ENCODE measurements around the gene CHD2.

CHD2 gene

DNA sequence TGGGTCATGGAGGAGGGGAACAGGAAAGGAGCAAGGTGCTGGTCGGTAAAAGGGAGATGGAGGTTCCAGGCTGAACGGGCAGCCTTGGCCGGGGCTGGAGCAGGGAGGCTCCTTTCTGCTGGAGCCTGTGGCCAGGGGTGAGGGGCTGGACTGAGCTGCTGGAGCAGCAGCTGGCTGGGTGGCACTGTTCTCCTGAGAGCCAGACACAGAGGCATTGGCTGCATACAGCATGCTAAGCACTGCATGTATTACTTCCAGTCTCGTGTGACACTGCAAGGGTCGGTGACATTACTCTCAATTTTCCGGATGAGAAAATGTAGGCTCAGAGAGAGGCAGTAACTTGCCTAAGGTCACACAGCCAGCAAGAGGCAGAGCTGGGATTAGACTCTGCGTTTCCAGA lies 146.6 kb downstream of the CHD2 start:
- H4K91ac ChIP-seq (ENCODE audit: low read length), result no peak overlapping the region
- peaks cover 11% of the 10 kb centered on the region for H3K9me3 ChIP-seq (ENCODE audit: control insufficient read depth, low read length)
- H2BK15ac ChIP-seq (ENCODE audit: low read depth, poor library complexity, severe bottlenecking), result no peak overlapping the region
- DNase-seq, result no peak
- H4K8ac ChIP-seq (ENCODE audit: low read length), result no peak overlapping the region
- H2BK12ac ChIP-seq (ENCODE audit: low read length in 2 of 2), result no peak overlapping the region
- H3K27me3 ChIP-seq (ENCODE audit: control insufficient read depth in 1 of 2, insufficient read depth in 1 of 2, low read length in 2 of 2), result peaks cover 0 to 6% of the 10 kb centered on the region in 2 experiments
- H3K23ac ChIP-seq (ENCODE audit: low read length in 2 of 2), result no peak overlapping the region
- WGBS, result 70% methylated on average over 6 of the region's 7 CpGs
- H3K4me1 ChIP-seq (ENCODE audit: control insufficient read depth, insufficient read depth, low read depth, low read length), result peaks cover 2% of the 10 kb centered on the region
- H3K36me3 ChIP-seq (ENCODE audit: control insufficient read depth in 1 of 2, insufficient read depth in 2 of 2, low read depth in 1 of 2, low read length in 2 of 2), result peaks cover 0 to 56% of the 10 kb centered on the region in 2 experiments
- no peak overlapping the region for H2AK5ac ChIP-seq (ENCODE audit: low read length, severe bottlenecking)
- H3K4ac ChIP-seq (ENCODE audit: low read depth in 1 of 2, low read length in 2 of 2), result no peak overlapping the region
- no peak overlapping the region for H3K18ac ChIP-seq (ENCODE audit: low read depth in 1 of 2, low read length in 2 of 2)
- no peak overlapping the region for H2AFZ ChIP-seq (ENCODE audit: low read depth, low read length)
- no peak overlapping the region for H3K9ac ChIP-seq (ENCODE audit: low read length)
- no peak overlapping the region for H3K14ac ChIP-seq (ENCODE audit: low read length in 2 of 2)
- H3K27ac ChIP-seq (ENCODE audit: low read length, poor library complexity, severe bottlenecking), result no peak overlapping the region
- H2BK5ac ChIP-seq (ENCODE audit: low read depth, low read length, poor library complexity, severe bottlenecking), result no peak overlapping the region
- H3K4me2 ChIP-seq (ENCODE audit: low read length, poor library complexity, severe bottlenecking), result no peak overlapping the region
- no peaks in the 10 kb centered on the region for H3K79me1 ChIP-seq (replicated peaks; ENCODE audit: low read length, poor library complexity, severe bottlenecking)
- H2BK120ac ChIP-seq (ENCODE audit: low read depth, low read length), result no peak overlapping the region
- H3K4me3 ChIP-seq (ENCODE audit: insufficient read depth in 1 of 2, low read depth in 1 of 2, low read length in 2 of 2), result no peak overlapping the region

DNA sequence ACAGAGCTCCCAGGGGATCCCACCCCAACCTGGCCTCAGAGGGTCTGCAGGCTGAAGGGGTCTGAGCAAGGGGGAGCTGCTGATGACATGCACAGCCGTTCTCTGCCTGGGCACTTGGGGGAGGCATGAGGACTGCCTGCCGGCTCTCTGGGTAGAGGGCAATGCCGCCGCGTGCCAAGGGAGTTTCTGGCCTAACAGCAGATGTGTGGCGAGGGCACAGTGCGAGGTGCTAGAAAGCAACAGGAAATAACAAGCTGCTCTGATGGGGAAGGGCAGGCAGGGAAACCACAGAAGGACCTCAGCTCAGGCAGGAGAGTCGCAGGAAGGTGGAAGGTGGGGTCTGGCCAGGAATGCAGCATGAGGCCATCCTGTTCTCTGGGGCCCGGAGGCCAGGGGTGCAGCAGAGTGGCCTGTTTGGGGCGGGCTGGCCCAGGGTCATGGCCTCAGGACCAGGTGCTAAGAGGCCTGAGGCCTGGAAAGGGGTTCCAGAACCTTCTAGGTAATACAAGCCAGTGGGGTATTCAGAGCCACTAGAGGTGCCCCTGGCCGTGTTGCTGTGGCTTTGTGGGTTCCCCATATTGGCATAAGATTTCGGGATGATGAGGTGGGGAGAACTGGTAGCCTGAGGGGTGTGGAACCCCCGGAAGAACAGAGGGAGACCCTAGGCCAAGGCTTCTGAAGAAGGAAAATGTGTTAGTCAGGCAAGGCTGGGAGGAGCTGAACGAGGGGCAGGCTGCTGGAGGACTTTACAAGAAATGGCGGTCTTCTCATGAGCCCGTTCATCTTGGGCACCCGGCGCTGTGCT lies 147.7 kb downstream of the CHD2 start:
- Histone ChIP-seq H4K91ac (ENCODE audit: low read length) (no peak overlapping the region), H3K9ac (ENCODE audit: low read length) (no peak overlapping the region), H3K4me2 (ENCODE audit: low read length, poor library complexity, severe bottlenecking) (no peak overlapping the region), H2BK12ac (ENCODE audit: low read length in 2 of 2) (no peak overlapping the region), H3K9me3 (ENCODE audit: control insufficient read depth, low read length) (peaks cover 11% of the 10 kb centered on the region), H2AK5ac (ENCODE audit: low read length, severe bottlenecking) (no peak overlapping the region), H3K23ac (ENCODE audit: low read length in 2 of 2) (no peak overlapping the region), H2BK15ac (ENCODE audit: low read depth, poor library complexity, severe bottlenecking) (no peak overlapping the region), H2AFZ (ENCODE audit: low read depth, low read length) (no peak overlapping the region), H3K79me1 (replicated peaks; ENCODE audit: low read length, poor library complexity, severe bottlenecking) (no peaks in the 10 kb centered on the region), H2BK120ac (ENCODE audit: low read depth, low read length) (no peak overlapping the region), H3K4me3 (ENCODE audit: insufficient read depth in 1 of 2, low read depth in 1 of 2, low read length in 2 of 2) (no peak overlapping the region), H3K36me3 (ENCODE audit: control insufficient read depth in 1 of 2, insufficient read depth in 2 of 2, low read depth in 1 of 2, low read length in 2 of 2) (peaks cover 0 to 57% of the 10 kb centered on the region in 2 experiments), H3K4ac (ENCODE audit: low read depth in 1 of 2, low read length in 2 of 2) (no peak overlapping the region), H3K27ac (ENCODE audit: low read length, poor library complexity, severe bottlenecking) (no peak overlapping the region), H4K8ac (ENCODE audit: low read length) (no peak overlapping the region), H2BK5ac (ENCODE audit: low read depth, low read length, poor library complexity, severe bottlenecking) (no peak overlapping the region), H3K18ac (ENCODE audit: low read depth in 1 of 2, low read length in 2 of 2) (no peak overlapping the region), H3K4me1 (ENCODE audit: control insufficient read depth, insufficient read depth, low read depth, low read length) (peaks cover 2% of the 10 kb centered on the region), H3K27me3 (ENCODE audit: control insufficient read depth in 1 of 2, insufficient read depth in 1 of 2, low read length in 2 of 2) (peaks cover 0 to 6% of the 10 kb centered on the region in 2 experiments), H3K14ac (ENCODE audit: low read length in 2 of 2) (no peak overlapping the region)
- WGBS, result 86% methylated on average over 18 of the region's 18 CpGs
- DNase-seq, result no peak

DNA sequence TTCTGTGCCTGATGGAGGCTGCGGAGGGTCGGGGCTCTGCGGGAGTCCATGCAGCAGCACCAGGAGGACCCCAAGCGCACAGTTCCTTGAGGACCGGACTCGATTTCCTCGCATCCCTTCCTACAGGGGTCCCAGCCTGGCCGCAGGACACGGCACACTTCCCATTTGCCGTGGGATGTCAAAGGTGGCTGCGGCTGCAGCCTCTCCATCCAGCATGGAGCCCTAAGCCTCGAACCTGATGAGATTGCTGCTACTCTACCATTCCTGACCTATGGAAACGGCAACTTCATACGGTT lies 148.2 kb downstream of the CHD2 start:
- Histone ChIP-seq H3K9ac (ENCODE audit: low read length) (no peak overlapping the region), H3K23ac (ENCODE audit: low read length in 2 of 2) (no peak overlapping the region), H2BK15ac (ENCODE audit: low read depth, poor library complexity, severe bottlenecking) (no peak overlapping the region), H3K27ac (ENCODE audit: low read length, poor library complexity, severe bottlenecking) (no peak overlapping the region), H2BK12ac (ENCODE audit: low read length in 2 of 2) (no peak overlapping the region), H3K4ac (ENCODE audit: low read depth in 1 of 2, low read length in 2 of 2) (no peak overlapping the region), H3K4me2 (ENCODE audit: low read length, poor library complexity, severe bottlenecking) (no peak overlapping the region), H3K27me3 (ENCODE audit: control insufficient read depth in 1 of 2, insufficient read depth in 1 of 2, low read length in 2 of 2) (peaks cover 0 to 6% of the 10 kb centered on the region in 2 experiments), H4K8ac (ENCODE audit: low read length) (no peak overlapping the region), H2BK5ac (ENCODE audit: low read depth, low read length, poor library complexity, severe bottlenecking) (no peak overlapping the region), H2AFZ (ENCODE audit: low read depth, low read length) (no peak overlapping the region), H3K36me3 (ENCODE audit: control insufficient read depth in 1 of 2, insufficient read depth in 2 of 2, low read depth in 1 of 2, low read length in 2 of 2) (peaks cover 0 to 57% of the 10 kb centered on the region in 2 experiments), H2AK5ac (ENCODE audit: low read length, severe bottlenecking) (no peak overlapping the region), H3K18ac (ENCODE audit: low read depth in 1 of 2, low read length in 2 of 2) (no peak overlapping the region), H3K4me1 (ENCODE audit: control insufficient read depth, insufficient read depth, low read depth, low read length) (peaks cover 2% of the 10 kb centered on the region), H3K9me3 (ENCODE audit: control insufficient read depth, low read length) (peaks cover 11% of the 10 kb centered on the region), H3K79me1 (replicated peaks; ENCODE audit: low read length, poor library complexity, severe bottlenecking) (no peaks in the 10 kb centered on the region), H3K14ac (ENCODE audit: low read length in 2 of 2) (no peak overlapping the region), H4K91ac (ENCODE audit: low read length) (no peak overlapping the region), H3K4me3 (ENCODE audit: insufficient read depth in 1 of 2, low read depth in 1 of 2, low read length in 2 of 2) (no peak overlapping the region), H2BK120ac (ENCODE audit: low read depth, low read length) (no peak overlapping the region)
- WGBS, result 90% methylated on average over 13 of the region's 14 CpGs
- no peak for DNase-seq

DNA sequence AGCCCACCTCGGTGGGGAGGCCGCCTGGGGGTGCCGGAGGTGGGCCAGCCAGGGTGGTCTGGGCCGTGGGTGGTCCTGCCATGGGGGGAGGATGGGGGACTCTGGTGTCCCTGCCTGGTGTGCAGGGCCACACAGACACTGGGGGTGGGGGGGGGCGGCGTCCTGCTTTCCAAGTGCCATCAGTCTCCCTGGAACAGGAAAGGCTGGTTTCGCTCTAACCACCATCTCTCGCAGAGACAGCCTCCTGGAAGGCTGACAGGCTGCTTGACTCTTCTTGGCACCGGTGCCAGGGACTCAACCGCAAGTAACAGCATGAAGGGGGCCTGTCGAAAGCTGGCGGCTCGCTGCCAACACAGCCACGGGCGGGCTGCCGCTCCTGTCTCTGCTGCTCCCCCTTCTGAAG lies 148.6 kb downstream of the CHD2 start:
- H3K9ac ChIP-seq (ENCODE audit: low read length), result no peak overlapping the region
- H3K79me1 ChIP-seq (replicated peaks; ENCODE audit: low read length, poor library complexity, severe bottlenecking), result no peaks in the 10 kb centered on the region
- H4K8ac ChIP-seq (ENCODE audit: low read length), result no peak overlapping the region
- H2BK120ac ChIP-seq (ENCODE audit: low read depth, low read length), result no peak overlapping the region
- H3K4me1 ChIP-seq (ENCODE audit: control insufficient read depth, insufficient read depth, low read depth, low read length), result peaks cover 2% of the 10 kb centered on the region
- H3K14ac ChIP-seq (ENCODE audit: low read length in 2 of 2), result no peak overlapping the region
- H3K18ac ChIP-seq (ENCODE audit: low read depth in 1 of 2, low read length in 2 of 2), result no peak overlapping the region
- H3K27me3 ChIP-seq (ENCODE audit: control insufficient read depth in 1 of 2, insufficient read depth in 1 of 2, low read length in 2 of 2), result peaks cover 0 to 6% of the 10 kb centered on the region in 2 experiments
- no peak for DNase-seq
- H2BK5ac ChIP-seq (ENCODE audit: low read depth, low read length, poor library complexity, severe bottlenecking), result no peak overlapping the region
- H2AK5ac ChIP-seq (ENCODE audit: low read length, severe bottlenecking), result no peak overlapping the region
- no peak overlapping the region for H3K4me2 ChIP-seq (ENCODE audit: low read length, poor library complexity, severe bottlenecking)
- no peak overlapping the region for H2BK15ac ChIP-seq (ENCODE audit: low read depth, poor library complexity, severe bottlenecking)
- H3K36me3 ChIP-seq (ENCODE audit: control insufficient read depth in 1 of 2, insufficient read depth in 2 of 2, low read depth in 1 of 2, low read length in 2 of 2), result peaks cover 0 to 57% of the 10 kb centered on the region in 2 experiments
- H3K23ac ChIP-seq (ENCODE audit: low read length in 2 of 2), result no peak overlapping the region
- no peak overlapping the region for H3K27ac ChIP-seq (ENCODE audit: low read length, poor library complexity, severe bottlenecking)
- no peak overlapping the region for H3K4me3 ChIP-seq (ENCODE audit: insufficient read depth in 1 of 2, low read depth in 1 of 2, low read length in 2 of 2)
- H4K91ac ChIP-seq (ENCODE audit: low read length), result no peak overlapping the region
- no peak overlapping the region for H2AFZ ChIP-seq (ENCODE audit: low read depth, low read length)
- no peak overlapping the region for H2BK12ac ChIP-seq (ENCODE audit: low read length in 2 of 2)
- H3K4ac ChIP-seq (ENCODE audit: low read depth in 1 of 2, low read length in 2 of 2), result no peak overlapping the region
- WGBS, result 90% methylated on average over 16 of the region's 16 CpGs
- H3K9me3 ChIP-seq (ENCODE audit: control insufficient read depth, low read length), result peaks cover 11% of the 10 kb centered on the region

All from mesenchymal stem cell (in vitro differentiated cells and primary cell).